H7 (cell line): ENCODE measurements around the gene SMARCE1. TPM values are rescaled to one million over a fixed set of nuclear protein-coding genes. Genes with fewer than 3 reads are reported as not detected.

Experiments used
- DNase-seq: peaks from one replicate; pipeline ENCODE4 v3.0.0; 2012
- H3K27me3 ChIP-seq: 2 replicates; pipeline ENCODE4 v1.6.0; 2011; ENCODE audit warnings: mild to moderate bottlenecking, low read length; ENCODE audit not compliant: control insufficient read depth, insufficient read depth
- H3K36me3 ChIP-seq: replicated peaks from 2 replicates; pipeline ENCODE4 v1.5.1; 2011; ENCODE audit warnings: low read length; ENCODE audit not compliant: control insufficient read depth, insufficient read depth
- H3K4me3 ChIP-seq: 2 replicates; pipeline ENCODE4 v1.5.1; 2011; ENCODE audit warnings: low read depth, mild to moderate bottlenecking, control low read depth, low read length, moderate library complexity; ENCODE audit not compliant: insufficient read depth
- total RNA-seq: library from RNA; depleted of rRNA; stranded (reverse); fragments of >200 nt; shearing (Covaris generic); gene quantifications from 2 replicates; pipeline ENCODE4 v1.2.3, GENCODE V29; 2014

Gene SMARCE1
- total RNA-seq, 1 experiment from 2014 or later = 75.1 TPM

- Histone ChIP-seq H3K4me3 (no peak overlapping the region), H3K36me3 (no peaks in the 10 kb centered on the region), H3K27me3 (no peaks in the 10 kb centered on the region; the same call in 1 of the 2 replicates)
- DNase-seq = no peak
These were observed 35.7 kb downstream of the SMARCE1 start for GRCh38 chr17:40611840-40612474.

GRCh38 chr17:40610359-40610758, 37.3 kb downstream of the SMARCE1 start:
- Histone ChIP-seq H3K36me3 (no peaks in the 10 kb centered on the region), H3K4me3 (no peak overlapping the region), H3K27me3 (no peaks in the 10 kb centered on the region)
- DNase-seq = no peak

- Histone ChIP-seq H3K4me3 (no peak overlapping the region), H3K27me3 (no peaks in the 10 kb centered on the region), H3K36me3 (no peaks in the 10 kb centered on the region)
- no peak for DNase-seq
These were observed 39.5 kb downstream of the SMARCE1 start for GRCh38 chr17:40608061-40608581.

- no peak for DNase-seq
- Histone ChIP-seq H3K36me3 (no peaks in the 10 kb centered on the region), H3K27me3 (no peaks in the 10 kb centered on the region), H3K4me3 (no peak overlapping the region)
These were observed 40.0 kb downstream of the SMARCE1 start for GRCh38 chr17:40607641-40608040.

GRCh38 chr17:40606548-40607353, 40.9 kb downstream of the SMARCE1 start:
- no peaks in the 10 kb centered on the region for H3K36me3 ChIP-seq
- DNase-seq = no peak
- H3K4me3 ChIP-seq = no peak overlapping the region
- H3K27me3 ChIP-seq = no peaks in the 10 kb centered on the region

GRCh38 chr17:40605306-40605705, 42.3 kb downstream of the SMARCE1 start:
- Histone ChIP-seq H3K27me3 (no peaks in the 10 kb centered on the region), H3K36me3 (no peaks in the 10 kb centered on the region), H3K4me3 (no peak overlapping the region)
- no peak for DNase-seq

- DNase-seq = no peak
- Histone ChIP-seq H3K27me3 (no peaks in the 10 kb centered on the region), H3K4me3 (no peak overlapping the region), H3K36me3 (no peaks in the 10 kb centered on the region)
These were observed 43.1 kb downstream of the SMARCE1 start for GRCh38 chr17:40604327-40605080.

GRCh38 chr17:40602445-40603443, 44.9 kb downstream of the SMARCE1 start:
- H3K4me3 ChIP-seq = no peak overlapping the region
- no peaks in the 10 kb centered on the region for H3K36me3 ChIP-seq
- DNase-seq = no peak
- no peaks in the 10 kb centered on the region for H3K27me3 ChIP-seq

- Histone ChIP-seq H3K4me3 (no peak overlapping the region), H3K36me3 (no peaks in the 10 kb centered on the region), H3K27me3 (no peaks in the 10 kb centered on the region)
- DNase-seq = no peak
These were observed 47.1 kb downstream of the SMARCE1 start for GRCh38 chr17:40600486-40601046.

- no peak overlapping the region for H3K4me3 ChIP-seq
- H3K36me3 ChIP-seq = no peaks in the 10 kb centered on the region
- no peaks in the 10 kb centered on the region for H3K27me3 ChIP-seq
- DNase-seq = no peak
These were observed 48.2 kb downstream of the SMARCE1 start for GRCh38 chr17:40599468-40599763.

- DNase-seq = no peak
- Histone ChIP-seq H3K36me3 (no peaks in the 10 kb centered on the region), H3K4me3 (no peak overlapping the region), H3K27me3 (no peaks in the 10 kb centered on the region)
These were observed 48.8 kb downstream of the SMARCE1 start for GRCh38 chr17:40598619-40599467.

GRCh38 chr17:40598301-40598618, 49.4 kb downstream of the SMARCE1 start:
- no peak for DNase-seq

More at GRCh38 chr17:40598301-40598618, 49.4 kb downstream of the SMARCE1 start:
- H3K36me3 ChIP-seq = no peaks in the 10 kb centered on the region
- H3K4me3 ChIP-seq = no peak overlapping the region
- no peaks in the 10 kb centered on the region for H3K27me3 ChIP-seq
